Measurements from ENCODE around the gene ZPBP2. TPM values are rescaled to one million over a fixed set of nuclear protein-coding genes. Genes with fewer than 3 reads are reported as not detected.
A peak's percentile ranks its signal among the peaks of the same experiment; 100 is the strongest.

ZPBP2 gene
- total RNA-seq, 6 experiments from 2014 or later: not detected

DNA sequence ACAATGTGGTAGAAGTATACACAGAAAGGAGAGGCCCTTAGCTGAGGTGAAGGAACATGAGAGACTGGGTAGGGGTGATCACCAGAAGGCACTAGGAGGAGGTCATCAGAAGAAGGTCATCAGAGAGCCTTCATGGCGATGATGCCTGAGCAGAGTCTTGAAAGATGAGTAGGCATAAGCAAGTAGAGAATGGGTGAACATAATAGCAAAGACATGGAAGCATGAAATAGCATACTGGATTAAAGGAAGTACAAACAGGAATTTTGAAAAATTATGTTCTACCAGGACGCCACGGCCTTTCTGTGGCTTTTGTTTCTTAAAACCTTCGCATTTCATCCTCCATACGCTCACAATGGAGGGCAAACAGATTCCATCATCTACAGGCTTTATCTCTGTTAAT, 6.8 kb upstream of the ZPBP2 start:
- ATAC-seq (no peak), DNase-seq (no peak)
- no peaks in the 10 kb centered on the region for H3K36me3 ChIP-seq
- WGBS (ENCODE audit: insufficient coverage, low coverage, low lambda C conversion rate, missing lambda C conversion rate): 78% methylated on average over 5 of the region's 5 CpGs
- no peak for TF ChIP-seq CTCF (IDR thresholded peaks at IDR 0.05)
- no peak for TF ChIP-seq POLR2A (IDR thresholded peaks at IDR 0.05)
- no peaks in the 10 kb centered on the region for H3K4me1 ChIP-seq
- H3K27ac ChIP-seq: no peak overlapping the region
- intact Hi-C loops (cut with DNase I): no loop called here
- H3K9me3 ChIP-seq: no peaks in the 10 kb centered on the region
- no peaks in the 10 kb centered on the region for H3K27me3 ChIP-seq
- no peak overlapping the region for H3K4me3 ChIP-seq

GRCh38 chr17:39863244-39863917, 4.6 kb upstream of the ZPBP2 start:
- 46% methylated on average over 7 of the region's 7 CpGs for WGBS (ENCODE audit: insufficient coverage, low coverage, low lambda C conversion rate, missing lambda C conversion rate)
- Histone ChIP-seq H3K36me3 (no peaks in the 10 kb centered on the region), H3K4me1 (no peaks in the 10 kb centered on the region), H3K4me3 (peak overlapping the region in 1 of 3 donors; percentile 14), H3K27me3 (no peaks in the 10 kb centered on the region), H3K9me3 (no peaks in the 10 kb centered on the region), H3K27ac (no peak overlapping the region)
- ATAC-seq: no peak
- no peak for TF ChIP-seq POLR2A (IDR thresholded peaks at IDR 0.05)
- TF ChIP-seq CTCF (IDR thresholded peaks at IDR 0.05): no peak
- intact Hi-C loops (cut with DNase I): no loop called here
- no peak for DNase-seq

DNA sequence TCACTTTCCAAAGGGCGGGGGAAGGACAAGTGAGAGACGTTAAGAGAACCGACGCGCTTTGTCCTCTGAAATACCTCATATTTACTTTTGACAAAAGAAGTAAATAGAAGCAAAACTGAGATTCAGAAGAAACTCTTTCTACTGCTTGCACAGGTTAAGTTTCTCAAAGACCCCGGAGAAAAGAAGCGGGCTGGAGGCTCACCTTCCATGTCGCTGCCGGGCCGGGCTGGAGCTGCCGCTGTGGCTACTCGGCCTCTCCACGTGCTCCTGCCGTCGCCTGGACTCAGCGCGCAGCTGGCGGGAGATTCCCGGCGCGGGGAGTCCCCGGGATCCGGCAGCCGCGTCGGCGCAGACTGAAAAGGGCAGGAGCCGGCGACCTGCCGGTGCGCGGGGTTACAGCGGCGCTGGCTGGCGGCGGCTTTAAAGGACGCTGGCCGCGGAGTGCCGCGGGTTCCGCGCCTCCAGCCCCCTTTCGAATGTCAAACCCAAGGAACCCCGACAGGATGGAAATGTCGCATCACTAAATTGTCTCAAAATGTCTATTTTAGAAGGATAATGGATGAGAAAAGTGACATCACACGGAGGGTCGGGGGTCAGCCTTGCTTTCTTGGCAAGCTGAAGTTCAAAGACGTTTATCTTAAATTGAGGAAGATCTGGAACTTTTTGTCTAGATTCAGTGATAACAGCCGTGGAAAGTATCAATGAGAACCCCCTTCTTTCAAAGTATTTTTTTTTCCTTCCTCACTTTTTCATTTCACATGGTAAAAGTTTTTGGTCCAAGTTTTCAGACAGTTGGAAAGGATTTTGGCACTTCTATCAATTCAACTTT, 3.9 kb upstream of the ZPBP2 start, which contains the start of gene IKZF3:
IKZF3 (minus strand) TSS at position 395 of the 829 bp plus-strand sequence; CDS start at position 209, 186 bp downstream.
- intact Hi-C loops (cut with DNase I): no loop called here
- TF ChIP-seq CTCF (IDR thresholded peaks at IDR 0.05) (peak in 3 of 4 donors; percentile 30 to 58 (median 48)), POLR2A (IDR thresholded peaks at IDR 0.05) (no peak)
- H3K4me1 ChIP-seq: no peaks in the 10 kb centered on the region
- under 1% methylated on average over 27 of the region's 50 CpGs for WGBS (ENCODE audit: insufficient coverage, low coverage, low lambda C conversion rate, missing lambda C conversion rate)
- DNase-seq (peak; percentile 86 to 90 (median 90)), ATAC-seq (peak; percentile 99 to 100 (median 100))
- H3K27me3 ChIP-seq: no peaks in the 10 kb centered on the region
- H3K36me3 ChIP-seq: no peaks in the 10 kb centered on the region
- H3K9me3 ChIP-seq: no peaks in the 10 kb centered on the region
- peak within 1 kb of the TSS in 2 of 3 donors; percentile 0 to 14 for H3K4me3 ChIP-seq
- H3K27ac ChIP-seq: no peak within 1 kb of the TSS

GRCh38 chr17:39866013-39866730, 1.8 kb upstream of the ZPBP2 start:
- DNase-seq (no peak), ATAC-seq (no peak)
- H3K27me3 ChIP-seq: no peaks in the 10 kb centered on the region
- H3K4me1 ChIP-seq: no peaks in the 10 kb centered on the region
- no peak overlapping the region for H3K4me3 ChIP-seq
- intact Hi-C loops (cut with DNase I): no loop called here
- H3K9me3 ChIP-seq: no peaks in the 10 kb centered on the region
- no peaks in the 10 kb centered on the region for H3K36me3 ChIP-seq
- 83% methylated on average over 8 of the region's 8 CpGs for WGBS (ENCODE audit: insufficient coverage, low coverage, low lambda C conversion rate, missing lambda C conversion rate)
- no peak for TF ChIP-seq CTCF (IDR thresholded peaks at IDR 0.05)
- no peak for TF ChIP-seq POLR2A (IDR thresholded peaks at IDR 0.05)
- H3K27ac ChIP-seq: no peak overlapping the region

Measured in right lobe of liver (tissue), 6 donors.